ENCODE data around the gene LONP1.
"Not testable (repeated sequence)": the region's sequence is repeated elsewhere in the genome, so short reads cannot be mapped to it uniquely, and the experiment has no call there.

The LONP1 gene

DNA sequence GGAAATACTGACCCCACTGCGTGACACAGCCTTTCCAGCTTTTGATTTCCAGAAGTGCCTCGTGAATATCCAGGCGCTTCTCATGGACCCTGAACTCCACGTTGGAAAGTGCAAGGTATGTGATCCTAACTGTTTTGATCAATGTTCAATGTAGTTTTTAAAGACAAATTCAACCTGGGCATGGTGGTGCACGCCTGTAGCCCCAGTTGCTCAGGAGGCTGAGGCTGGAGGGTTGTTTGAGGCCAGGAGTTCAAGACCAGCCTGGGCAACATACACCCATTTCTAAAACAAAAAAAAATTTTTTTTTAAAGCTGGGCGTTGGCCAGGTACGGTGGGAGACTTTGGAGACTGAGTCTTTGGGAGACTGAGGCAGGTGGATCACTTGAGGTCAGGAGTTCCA lies 31.8 kb upstream of the LONP1 start:
- Histone ChIP-seq H3K4me1 (no peaks in the 10 kb centered on the region), H3K27ac (no peak overlapping the region), H3K9me3 (no peaks in the 10 kb centered on the region), H3K36me3 (no peaks in the 10 kb centered on the region), H3K4me3 (no peak overlapping the region), H3K27me3 (peaks cover 0 to 24% of the 10 kb centered on the region in 2 donors)
- intact Hi-C loops (cut with DNase I; ENCODE audit: low total_unique reads), result no loop called here
- TF ChIP-seq, protein P1, sequence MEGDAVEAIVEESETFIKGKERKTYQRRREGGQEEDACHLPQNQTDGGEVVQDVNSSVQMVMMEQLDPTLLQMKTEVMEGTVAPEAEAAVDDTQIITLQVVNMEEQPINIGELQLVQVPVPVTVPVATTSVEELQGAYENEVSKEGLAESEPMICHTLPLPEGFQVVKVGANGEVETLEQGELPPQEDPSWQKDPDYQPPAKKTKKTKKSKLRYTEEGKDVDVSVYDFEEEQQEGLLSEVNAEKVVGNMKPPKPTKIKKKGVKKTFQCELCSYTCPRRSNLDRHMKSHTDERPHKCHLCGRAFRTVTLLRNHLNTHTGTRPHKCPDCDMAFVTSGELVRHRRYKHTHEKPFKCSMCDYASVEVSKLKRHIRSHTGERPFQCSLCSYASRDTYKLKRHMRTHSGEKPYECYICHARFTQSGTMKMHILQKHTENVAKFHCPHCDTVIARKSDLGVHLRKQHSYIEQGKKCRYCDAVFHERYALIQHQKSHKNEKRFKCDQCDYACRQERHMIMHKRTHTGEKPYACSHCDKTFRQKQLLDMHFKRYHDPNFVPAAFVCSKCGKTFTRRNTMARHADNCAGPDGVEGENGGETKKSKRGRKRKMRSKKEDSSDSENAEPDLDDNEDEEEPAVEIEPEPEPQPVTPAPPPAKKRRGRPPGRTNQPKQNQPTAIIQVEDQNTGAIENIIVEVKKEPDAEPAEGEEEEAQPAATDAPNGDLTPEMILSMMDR (IDR thresholded peaks at IDR 0.05), result no peak
- no peak for DNase-seq

DNA sequence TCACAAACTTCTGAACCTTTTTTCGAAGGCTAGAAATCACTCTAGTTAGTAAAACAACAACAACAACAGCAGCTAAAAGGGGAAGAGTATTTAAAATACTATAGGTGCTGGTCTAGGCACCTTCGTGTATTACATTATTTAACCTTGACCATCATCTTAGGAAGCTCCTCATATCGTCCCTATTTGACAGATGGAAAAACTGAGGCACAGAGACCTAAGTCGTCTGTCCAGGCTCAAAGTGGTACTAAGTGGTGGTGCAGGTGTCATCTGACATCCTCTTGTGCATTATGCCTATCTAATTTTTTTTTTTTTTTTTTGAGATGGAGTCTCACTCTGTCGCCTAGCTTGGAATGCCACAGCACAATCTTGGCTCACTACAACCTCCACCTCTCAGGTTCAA lies 29.6 kb upstream of the LONP1 start:
- peaks cover 0 to 37% of the 10 kb centered on the region in 2 donors for H3K27me3 ChIP-seq
- H3K4me1 ChIP-seq, result no peaks in the 10 kb centered on the region
- H3K36me3 ChIP-seq, result no peaks in the 10 kb centered on the region
- H3K4me3 ChIP-seq, result no peak overlapping the region
- TF ChIP-seq, protein P1 (IDR thresholded peaks at IDR 0.05), result no peak
- H3K27ac ChIP-seq, result no peak overlapping the region
- H3K9me3 ChIP-seq, result no peaks in the 10 kb centered on the region
- DNase-seq, result no peak
- intact Hi-C loops (cut with DNase I; ENCODE audit: low total_unique reads), result no loop called here

DNA sequence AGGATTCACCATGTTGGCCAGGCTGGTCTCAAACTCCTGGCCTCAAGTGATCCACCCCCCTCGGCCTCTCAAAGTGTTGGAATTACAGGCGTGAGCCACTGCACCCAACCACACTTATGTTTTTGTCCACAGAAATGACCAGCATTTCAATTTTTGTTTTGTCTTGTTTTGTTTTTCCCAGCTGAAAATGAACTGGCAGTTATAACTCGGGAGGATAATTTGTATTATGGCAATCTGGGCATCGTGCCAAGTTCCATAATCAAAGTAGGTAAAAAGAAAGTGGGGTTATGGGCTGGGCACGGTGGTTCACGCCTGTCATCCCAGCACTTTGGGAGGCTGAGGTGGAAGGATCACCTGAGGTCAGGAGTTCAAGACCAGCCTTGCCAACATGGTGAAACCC lies 29.0 kb upstream of the LONP1 start:
- DNase-seq; H3K36me3 ChIP-seq; intact Hi-C loops (cut with DNase I; ENCODE audit: low total_unique reads); H3K4me1 ChIP-seq; H3K27ac ChIP-seq; H3K4me3 ChIP-seq; H3K9me3 ChIP-seq: not testable (repeated sequence)
- peaks cover 0 to 37% of the 10 kb centered on the region in 2 donors for H3K27me3 ChIP-seq

DNA sequence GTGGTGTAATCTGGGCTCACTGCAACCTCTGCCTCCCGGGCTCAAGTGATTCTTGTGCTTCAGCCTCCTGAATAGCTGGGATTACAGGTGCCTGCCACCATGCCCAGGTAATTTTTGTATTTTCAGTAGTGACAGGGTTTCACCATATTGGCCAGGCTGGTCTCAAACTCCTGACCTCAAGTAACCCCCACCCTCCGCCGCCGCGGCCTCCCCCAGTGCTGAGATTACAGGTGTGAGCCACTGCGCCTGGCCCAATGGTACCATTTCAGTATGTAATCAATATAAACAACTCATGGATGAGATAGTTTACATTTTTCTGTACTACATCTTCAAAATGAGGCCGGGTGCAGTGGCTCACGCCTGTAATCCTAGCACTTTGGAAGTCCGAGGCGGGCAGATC lies 25.1 kb upstream of the LONP1 start:
- intact Hi-C loops (cut with DNase I; ENCODE audit: low total_unique reads); DNase-seq; H3K4me3 ChIP-seq; H3K27ac ChIP-seq; H3K4me1 ChIP-seq; H3K9me3 ChIP-seq; H3K36me3 ChIP-seq: not testable (repeated sequence)
- peaks cover 0 to 34% of the 10 kb centered on the region in 2 donors for H3K27me3 ChIP-seq

DNA sequence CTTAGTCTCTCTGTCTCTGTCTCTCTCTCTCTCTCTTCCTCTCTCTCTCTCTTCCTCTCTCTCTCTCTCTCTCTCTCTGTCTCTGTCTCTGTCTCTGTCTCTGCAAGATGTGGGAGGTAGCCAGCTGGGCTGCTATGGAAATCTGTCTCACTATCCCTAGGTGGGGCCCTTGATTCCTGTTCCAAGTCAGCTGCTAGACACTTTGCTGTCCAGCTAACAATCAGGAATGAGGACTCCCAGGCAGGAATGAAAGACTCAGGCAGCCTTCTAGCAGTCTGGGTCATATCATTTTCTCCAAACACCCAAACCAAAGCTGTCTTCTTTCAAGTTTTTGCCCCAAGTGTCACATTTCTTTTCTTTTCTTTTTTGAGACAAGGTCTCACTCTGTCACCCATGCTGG lies 23.7 kb upstream of the LONP1 start:
- TF ChIP-seq, protein P1 (IDR thresholded peaks at IDR 0.05), result no peak
- no peaks in the 10 kb centered on the region for H3K36me3 ChIP-seq
- H3K27ac ChIP-seq, result no peak overlapping the region
- no peaks in the 10 kb centered on the region for H3K4me1 ChIP-seq
- no peak overlapping the region for H3K4me3 ChIP-seq
- H3K9me3 ChIP-seq, result no peaks in the 10 kb centered on the region
- H3K27me3 ChIP-seq, result peaks cover 0 to 25% of the 10 kb centered on the region in 2 donors
- no peak for DNase-seq
- intact Hi-C loops (cut with DNase I; ENCODE audit: low total_unique reads), result no loop called here

DNA sequence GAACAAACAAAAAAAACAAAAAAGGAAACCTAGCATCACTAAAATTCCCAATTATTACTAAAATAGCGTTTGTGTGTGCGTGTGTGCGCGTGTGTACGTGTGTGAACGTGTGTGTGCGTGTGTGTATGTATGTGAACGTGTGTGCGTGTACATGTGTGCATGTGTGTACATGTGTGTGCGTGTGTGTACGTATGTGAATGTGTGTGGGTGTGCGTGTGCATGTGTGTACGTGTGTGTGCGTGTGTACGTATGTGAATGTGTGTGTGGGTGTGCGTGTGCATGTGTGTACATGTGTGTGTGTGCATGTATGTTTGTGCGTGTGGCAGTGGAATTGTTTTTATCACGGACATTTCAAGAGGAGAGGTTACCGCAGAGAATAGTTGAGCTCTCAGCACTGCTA lies 22.1 kb upstream of the LONP1 start:
- intact Hi-C loops (cut with DNase I; ENCODE audit: low total_unique reads), result no loop called here
- H3K4me3 ChIP-seq, result no peak overlapping the region
- no peak overlapping the region for H3K27ac ChIP-seq
- H3K36me3 ChIP-seq, result no peaks in the 10 kb centered on the region
- no peaks in the 10 kb centered on the region for H3K9me3 ChIP-seq
- H3K27me3 ChIP-seq, result peaks cover 0 to 19% of the 10 kb centered on the region in 2 donors
- H3K4me1 ChIP-seq, result no peaks in the 10 kb centered on the region
- no peak for DNase-seq
- TF ChIP-seq, protein P1 (IDR thresholded peaks at IDR 0.05), result no peak

DNA sequence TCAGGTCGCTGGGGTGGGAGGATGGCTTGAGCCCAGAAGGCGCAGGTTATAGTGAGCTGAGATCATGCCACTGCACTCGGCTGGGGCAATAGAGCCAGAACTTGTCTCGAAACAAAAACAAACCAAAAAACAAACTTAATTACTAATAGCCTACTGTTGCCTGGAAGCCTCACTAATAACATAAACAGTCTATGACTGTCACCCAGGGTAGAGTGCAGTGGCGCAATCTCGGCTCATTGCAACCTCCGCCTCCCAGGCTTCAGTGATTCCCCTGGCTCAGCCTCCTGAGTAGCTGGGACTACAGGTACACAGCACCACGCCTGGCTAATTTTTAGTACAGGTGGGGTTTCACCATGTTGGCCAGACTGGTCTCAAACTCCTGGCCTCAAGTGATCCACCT lies 18.5 kb upstream of the LONP1 start:
- H3K27ac ChIP-seq, result no peak overlapping the region
- H3K27me3 ChIP-seq, result peaks cover 0 to 4% of the 10 kb centered on the region in 2 donors
- no peaks in the 10 kb centered on the region for H3K4me1 ChIP-seq
- no peaks in the 10 kb centered on the region for H3K9me3 ChIP-seq
- TF ChIP-seq, protein P1 (IDR thresholded peaks at IDR 0.05), result no peak
- intact Hi-C loops (cut with DNase I; ENCODE audit: low total_unique reads), result no loop called here
- no peak for DNase-seq
- no peak overlapping the region for H3K4me3 ChIP-seq
- no peaks in the 10 kb centered on the region for H3K36me3 ChIP-seq

DNA sequence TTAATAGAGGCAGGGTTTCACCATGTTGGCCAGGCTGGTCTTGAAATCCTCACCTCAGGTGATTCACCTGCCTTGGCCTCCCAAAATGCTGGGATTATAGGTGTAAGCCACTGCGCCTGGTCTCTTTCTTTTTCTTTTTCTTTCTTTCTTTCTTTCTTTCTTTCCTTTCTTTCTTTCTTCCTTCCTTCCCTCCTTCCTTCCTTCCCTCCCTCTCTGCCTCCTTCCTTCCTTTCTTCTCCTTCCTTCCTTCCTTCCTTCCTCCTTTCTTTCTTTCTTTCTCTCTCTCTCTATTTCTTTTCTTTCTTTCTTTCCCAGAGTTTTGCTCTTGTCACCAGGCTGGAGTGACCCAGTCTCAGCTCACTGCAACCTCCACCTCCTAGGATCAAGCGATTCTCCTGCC lies 13.2 kb upstream of the LONP1 start:
- H3K4me3 ChIP-seq; H3K27me3 ChIP-seq; H3K36me3 ChIP-seq; intact Hi-C loops (cut with DNase I; ENCODE audit: low total_unique reads); H3K27ac ChIP-seq; DNase-seq; H3K4me1 ChIP-seq: not testable (repeated sequence)
- H3K9me3 ChIP-seq, result peaks cover 0 to 16% (median 6%) of the 10 kb centered on the region in 3 donors

Data from tibial artery (tissue), 4 donors.